ENCODE results near the gene PDYN.

- TF ChIP-seq CTCF (conservative IDR thresholded peaks at IDR 0.05 in 1 of 2, IDR thresholded peaks at IDR 0.05 in 1 of 2; ENCODE audit: low read depth in 1 of 2, low read length in 2 of 2) (no peak), EZH2 (IDR thresholded peaks at IDR 0.05; ENCODE audit: low read length, missing control alignments) (no peak)
Observed at GRCh38 chr20:1973601-1974440, 20.0 kb downstream of the PDYN start.
